GM12892 (cell line): ENCODE data around the gene CR1.
A peak's percentile ranks its signal among the peaks of the same experiment; 100 is the strongest.
"Not testable (repeated sequence)": the region's sequence is repeated elsewhere in the genome, so short reads cannot be mapped to it uniquely, and the experiment has no call there.

Experiments
- DNase-seq: peaks from one replicate; pipeline ENCODE4 v3.0.0; 2011; ENCODE audit not compliant: insufficient read length
- FAIRE-seq: peaks from 2 replicates; lab custom pipeline; 2011; peaks lifted over from hg19 to GRCh38; lab: Jason Lieb, UNC
- POLR2A ChIP-seq: IDR thresholded peaks from 2 replicates; pipeline ENCODE4 v1.6.1; 2011; ENCODE audit warnings: low read depth, low read length, control low read depth
- POLR2AphosphoS5 ChIP-seq: IDR thresholded peaks from 2 replicates; pipeline ENCODE4 v1.6.1; 2011; ENCODE audit warnings: low read depth, low read length, control low read depth
- TAF1 ChIP-seq: IDR thresholded peaks from 2 replicates; pipeline ENCODE4 v1.6.1; 2011; ENCODE audit warnings: low read depth, mild to moderate bottlenecking, control low read depth, low read length, borderline replicate concordance

Gene CR1

DNA sequence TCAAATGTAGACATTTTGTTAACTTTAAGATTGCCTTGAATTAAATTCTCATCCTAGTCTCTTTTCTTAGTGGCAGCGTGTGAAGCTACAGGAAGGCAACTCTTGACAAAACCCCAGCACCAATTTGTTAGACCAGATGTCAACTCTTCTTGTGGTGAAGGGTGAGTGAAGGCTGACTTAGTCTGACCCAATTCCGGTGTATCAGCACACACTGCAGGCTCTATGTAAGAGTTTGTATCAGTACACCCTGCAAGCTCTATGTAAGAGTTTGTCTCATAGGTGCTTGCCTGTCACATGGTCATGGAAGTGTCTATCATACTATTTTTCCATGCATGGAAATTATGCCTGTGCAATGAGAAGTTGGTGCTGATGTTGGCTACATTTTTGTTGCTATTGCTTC is 25.0 kb upstream of the CR1 start:
- no peak for FAIRE-seq
- no peak for DNase-seq
- TF ChIP-seq POLR2AphosphoS5 (no peak), TAF1 (no peak), POLR2A (no peak)

DNA sequence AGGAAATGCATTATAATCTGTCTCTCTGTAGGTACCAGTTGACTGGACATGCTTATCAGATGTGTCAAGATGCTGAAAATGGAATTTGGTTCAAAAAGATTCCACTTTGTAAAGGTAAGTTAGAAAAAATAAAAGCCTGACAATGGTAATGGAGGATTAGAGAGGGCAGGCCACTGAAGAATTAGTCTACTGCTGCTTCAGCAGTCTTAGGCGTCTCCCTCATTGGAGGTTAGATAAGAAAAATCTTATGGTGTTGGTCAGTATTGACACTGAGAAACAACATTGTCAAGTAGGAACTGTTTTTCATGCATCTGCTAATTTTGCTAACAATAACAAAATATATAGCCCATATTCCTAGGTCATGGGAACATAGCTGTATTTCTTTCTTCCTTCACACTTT is 21.7 kb upstream of the CR1 start:
- FAIRE-seq = no peak
- no peak for DNase-seq
- no peak for TF ChIP-seq POLR2A
- no peak for TF ChIP-seq TAF1
- TF ChIP-seq POLR2AphosphoS5 = no peak

DNA sequence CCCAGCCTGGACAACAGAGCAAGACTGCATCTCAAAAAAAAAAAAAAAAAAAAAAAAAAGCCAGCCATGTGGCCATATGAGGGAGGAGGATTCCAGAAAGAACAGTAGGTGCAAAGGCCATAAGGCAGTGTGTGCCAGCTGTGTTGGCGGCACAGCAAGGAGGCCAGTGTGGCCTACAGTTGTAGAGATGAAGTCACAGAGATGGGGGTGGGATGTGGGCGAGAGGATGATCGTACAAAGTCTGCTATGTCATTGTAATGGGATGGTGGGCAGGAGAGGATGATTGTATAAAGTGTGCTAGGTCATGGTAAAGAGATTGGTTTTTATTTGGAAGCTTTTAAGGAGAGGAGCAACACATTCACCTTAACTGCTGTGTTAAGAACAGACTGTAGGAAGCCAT is 9.8 kb upstream of the CR1 start:
- DNase-seq (no peak), FAIRE-seq (no peak)
- TF ChIP-seq POLR2AphosphoS5 (no peak), POLR2A (no peak)

DNA sequence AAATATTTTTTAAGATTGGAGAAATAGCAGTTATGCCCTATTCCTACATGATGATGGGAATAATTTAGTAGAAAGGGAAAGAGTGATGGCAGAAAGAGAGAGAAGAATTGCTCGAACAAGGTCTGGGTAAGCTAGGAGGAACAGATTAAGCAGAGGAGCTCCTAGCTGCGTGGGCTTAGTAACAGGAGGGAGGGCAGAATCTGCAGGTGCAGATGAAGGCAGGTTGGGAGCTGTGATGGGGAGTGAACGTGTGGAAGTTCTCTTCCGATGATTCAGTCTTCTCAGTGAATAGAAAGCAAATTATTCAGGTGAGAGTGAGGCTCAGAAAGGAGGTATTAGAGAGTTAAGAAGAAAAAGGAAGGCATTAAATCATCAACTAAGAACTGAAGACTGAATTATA is 8.3 kb upstream of the CR1 start:
- no peak for FAIRE-seq
- no peak for DNase-seq
- TF ChIP-seq TAF1 (no peak), POLR2AphosphoS5 (no peak), POLR2A (no peak)

DNA sequence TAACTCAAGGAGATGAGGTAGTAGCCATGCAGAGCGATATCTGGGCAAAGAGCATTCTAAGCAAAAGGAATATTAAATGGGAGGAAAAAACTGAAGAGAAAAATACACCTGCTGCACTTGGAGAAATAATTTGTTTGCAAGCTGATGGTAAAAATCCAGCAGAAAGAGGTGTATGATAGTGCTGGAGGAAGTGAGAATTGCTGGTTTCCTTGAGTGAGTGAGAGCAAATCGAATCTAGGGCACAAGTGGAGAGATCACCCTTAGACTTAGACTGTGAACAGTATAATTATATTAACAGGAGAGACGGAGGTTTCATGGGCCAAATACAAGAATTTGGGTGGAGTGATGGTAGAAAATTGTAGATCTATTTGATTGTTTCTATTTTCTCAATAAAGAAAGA is 2.7 kb upstream of the CR1 start:
- no peak for FAIRE-seq
- TF ChIP-seq POLR2AphosphoS5 (no peak), POLR2A (no peak), TAF1 (no peak)
- no peak for DNase-seq

DNA sequence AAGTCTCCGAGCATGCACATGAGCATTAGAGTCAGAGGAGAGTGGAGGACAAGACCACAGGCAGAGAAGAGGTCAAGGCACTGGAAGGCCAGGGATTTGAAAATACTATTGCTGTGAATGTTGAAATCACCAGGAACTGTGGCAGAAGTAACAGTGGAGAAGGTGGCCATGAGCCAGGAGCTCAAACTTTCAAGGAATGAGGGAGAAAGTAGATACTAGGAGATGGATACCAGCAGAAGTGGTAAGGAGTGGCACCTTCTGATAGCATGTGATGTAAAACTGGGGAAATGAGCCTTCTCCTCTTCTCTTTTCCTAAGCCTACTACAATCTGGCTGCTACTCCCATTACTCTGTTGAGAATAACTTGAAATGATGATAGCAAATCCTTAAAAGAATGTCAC is 1.8 kb upstream of the CR1 start:
- TF ChIP-seq POLR2A = no peak
- no peak for TF ChIP-seq TAF1
- no peak for TF ChIP-seq POLR2AphosphoS5
- no peak for FAIRE-seq
- no peak for DNase-seq

DNA sequence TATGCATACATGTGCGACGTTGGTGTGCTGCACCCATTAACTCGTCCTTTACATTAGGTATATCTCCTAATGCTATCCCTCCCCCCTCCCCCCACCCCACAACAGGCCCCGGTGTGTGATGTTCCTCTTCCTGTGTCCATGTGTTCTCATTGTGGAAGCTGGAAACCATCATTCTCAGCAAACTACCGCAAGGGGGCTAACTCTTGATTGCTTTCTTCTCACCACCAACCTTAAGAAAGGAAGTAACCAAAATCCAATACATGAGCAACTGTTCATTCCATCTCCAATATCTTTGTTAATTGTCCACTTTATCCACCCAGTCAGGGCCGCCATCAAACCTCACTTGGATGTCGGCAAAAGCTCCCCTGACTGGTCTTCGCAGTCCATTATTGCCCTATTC is 676 bp upstream of the CR1 start:
- not testable (repeated sequence) for FAIRE-seq, DNase-seq

DNA sequence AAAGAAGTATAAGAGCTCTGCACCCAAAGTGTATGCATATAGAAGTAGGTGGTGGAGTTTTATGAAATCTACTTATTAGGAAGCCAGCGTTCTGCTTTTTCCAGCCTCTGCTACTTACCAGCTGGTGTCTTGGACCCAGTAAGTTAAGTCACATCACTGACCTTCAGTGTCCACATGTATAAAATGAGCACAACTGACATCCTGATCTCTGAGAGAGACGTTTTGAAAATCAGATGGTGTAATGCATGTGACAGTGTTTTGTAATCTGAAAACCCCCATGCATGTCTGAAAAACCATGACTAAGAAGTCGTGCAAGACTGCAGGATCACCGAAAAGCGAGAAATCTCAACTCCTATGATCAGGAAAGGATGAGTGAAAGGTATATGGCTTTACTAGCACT is 2.0 kb downstream of the CR1 start:
- DNase-seq = no peak
- peak; percentile 50 for FAIRE-seq
- TF ChIP-seq POLR2A (no peak), TAF1 (no peak)

DNA sequence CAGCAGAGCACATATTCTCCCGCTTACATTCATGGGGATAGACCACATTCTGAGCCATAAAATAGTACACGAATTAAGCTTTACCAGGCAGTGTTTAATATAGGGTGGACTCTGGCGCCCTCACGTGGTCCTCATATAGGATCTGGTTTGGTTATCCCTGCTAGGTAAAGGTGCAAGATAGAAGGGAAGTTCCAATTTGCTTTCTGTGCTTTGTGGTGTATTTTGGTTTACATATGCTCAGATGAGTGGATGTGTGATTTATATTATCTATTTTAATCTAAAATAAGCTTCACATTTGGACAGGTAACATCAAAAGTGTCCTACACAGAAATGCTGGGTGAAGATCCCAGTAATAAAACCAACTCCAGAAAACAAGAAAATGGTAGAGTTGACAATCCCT is 3.6 kb downstream of the CR1 start:
- no peak for DNase-seq
- peak; percentile 88 for FAIRE-seq
- no peak for TF ChIP-seq POLR2A
- no peak for TF ChIP-seq TAF1
- no peak for TF ChIP-seq POLR2AphosphoS5

DNA sequence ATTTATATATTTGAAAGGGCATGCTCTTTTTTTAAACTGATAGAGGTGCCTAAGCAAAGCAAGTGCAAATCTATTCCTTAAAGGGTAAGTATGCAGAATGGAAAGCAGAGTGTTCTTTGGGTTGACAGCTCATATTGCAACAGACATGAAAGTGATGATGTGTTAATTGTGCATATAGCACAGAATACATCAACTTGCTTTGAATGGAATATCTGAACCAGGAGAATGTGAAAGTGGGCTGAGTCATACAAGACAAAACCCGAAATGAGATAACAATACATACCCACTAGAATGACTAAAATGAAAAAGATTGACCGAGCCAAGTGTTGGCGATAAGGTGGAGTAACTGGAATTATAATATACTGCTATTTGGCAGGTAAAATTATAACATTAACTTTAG is 4.3 kb downstream of the CR1 start:
- FAIRE-seq (no peak), DNase-seq (no peak)
- TF ChIP-seq POLR2AphosphoS5 (no peak), POLR2A (no peak), TAF1 (no peak)

DNA sequence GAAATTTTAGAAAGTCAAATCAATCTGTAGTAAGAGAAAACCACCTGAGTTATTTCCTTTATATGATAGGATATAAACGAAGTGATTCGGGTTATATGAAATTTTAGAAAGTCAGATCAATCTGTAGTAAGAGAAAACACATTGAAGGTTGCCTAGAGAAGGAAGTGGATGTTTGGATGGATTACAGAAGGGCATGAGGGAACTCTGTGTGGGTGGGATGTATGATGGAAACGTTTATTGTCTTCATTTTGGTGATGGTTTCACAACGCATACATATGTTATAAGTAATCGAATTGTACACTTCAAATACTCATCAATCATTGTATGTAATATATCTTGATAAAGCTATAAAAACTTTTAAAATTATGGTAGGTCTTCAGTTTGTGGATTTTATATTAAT is 5.1 kb downstream of the CR1 start:
- TF ChIP-seq TAF1 (no peak), POLR2A (no peak), POLR2AphosphoS5 (no peak)
- FAIRE-seq (no peak), DNase-seq (no peak)

DNA sequence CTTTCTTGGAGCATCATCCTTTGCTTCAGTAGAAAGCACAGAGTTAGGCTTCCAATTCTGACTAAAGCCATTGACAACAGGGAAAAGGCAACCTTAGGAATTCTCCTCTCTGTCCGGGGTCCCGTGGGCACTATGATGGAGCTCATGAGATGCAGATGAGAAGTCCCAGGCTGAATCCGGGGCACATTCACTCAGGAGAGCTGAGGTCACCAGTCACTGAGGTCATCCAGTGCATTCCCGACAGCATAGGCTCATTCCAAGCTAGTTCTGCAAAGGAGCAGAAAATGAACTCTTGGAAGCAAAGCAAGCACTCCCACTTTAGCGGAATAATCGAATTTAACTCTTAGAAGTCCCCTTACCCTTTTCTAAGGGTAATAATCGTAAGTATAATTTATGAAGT is 6.8 kb downstream of the CR1 start:
- no peak for TF ChIP-seq TAF1
- TF ChIP-seq POLR2A = no peak
- TF ChIP-seq POLR2AphosphoS5 = no peak
- FAIRE-seq (no peak), DNase-seq (no peak)

DNA sequence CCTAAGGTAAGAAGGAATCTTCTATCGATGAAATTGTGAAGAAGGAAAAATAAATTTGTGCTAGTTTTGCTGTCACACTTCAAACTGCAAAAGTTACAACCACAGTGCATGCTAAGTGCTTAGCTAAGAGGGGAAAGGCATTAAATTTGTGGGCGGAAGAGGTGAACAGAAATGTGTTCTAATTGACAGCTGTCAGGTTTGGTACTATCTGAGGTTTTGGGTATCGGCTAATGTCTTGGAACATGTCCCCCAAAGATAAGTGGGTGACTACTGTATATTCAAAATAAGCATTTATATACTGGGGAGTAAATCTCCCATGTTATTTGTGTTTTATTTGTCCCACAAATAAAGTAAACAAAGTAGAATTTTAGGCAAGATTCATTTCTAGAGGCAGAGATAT is 8.0 kb downstream of the CR1 start:
- no peak for FAIRE-seq
- no peak for DNase-seq
- no peak for TF ChIP-seq TAF1
- no peak for TF ChIP-seq POLR2A
- no peak for TF ChIP-seq POLR2AphosphoS5

DNA sequence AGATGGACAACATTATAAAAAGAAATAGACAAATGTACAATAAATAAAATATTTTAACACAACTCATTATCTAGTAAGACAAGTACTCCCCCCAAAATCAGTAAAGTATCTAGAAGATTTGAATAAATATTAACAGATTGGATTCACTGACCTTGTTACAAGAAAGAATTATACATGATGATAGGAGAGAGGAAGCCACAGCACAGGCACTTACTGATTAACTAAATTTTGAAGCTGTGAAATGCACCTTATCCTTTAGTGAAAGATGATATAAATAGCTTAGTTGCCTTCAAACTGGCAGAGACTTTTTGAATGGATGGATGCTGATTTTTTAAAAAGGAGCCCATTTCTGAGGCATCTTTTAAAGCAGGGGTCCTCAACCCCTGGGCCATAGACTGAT is 8.5 kb downstream of the CR1 start:
- DNase-seq (no peak), FAIRE-seq (no peak)
- no peak for TF ChIP-seq TAF1
- TF ChIP-seq POLR2A = no peak
- TF ChIP-seq POLR2AphosphoS5 = no peak
